HepG2 (cell line): Measurements from ENCODE around the gene VPS54. TPM values are rescaled to one million over a fixed set of nuclear protein-coding genes. Genes with fewer than 3 reads are reported as not detected.

ENCODE experiments used
- ATAC-seq: fragments of 200-7000 bp; cut with Tn5 transposase; 3 replicates; pipeline ENCODE4 v1.9.1; 2020; ENCODE audit warnings: mild to moderate bottlenecking, moderate library complexity
- BruUV-seq: library from RNA; stranded (reverse); fragments of 400-500 nt; replicated peaks from 2 replicates; lab custom pipeline; 2021; lab: Mats Ljungman, UMichigan
- CTCF ChIA-PET: fragments of 300-600 bp; formaldehyde crosslinking; extraction: SDS; loops from one replicate; lab custom pipeline; 2021; ENCODE audit warnings: low total read pairs, inconsistent platforms, low intra/inter-chr PET ratio; lab: Yijun Ruan, JAX
- POLR2A ChIA-PET: fragments of 350-600 bp; sonication (Branson Sonifier 250); formaldehyde crosslinking; loops from one replicate; lab custom pipeline; 2020; ENCODE audit warnings: antibody characterized with exemption, inconsistent platforms; lab: Yijun Ruan, JAX
- DNase-seq: peaks from one replicate; pipeline ENCODE4 v3.0.0-alpha.2; 2015; ENCODE audit warnings: low spot score
- FAIRE-seq: peaks from 3 replicates; lab custom pipeline; 2011; peaks lifted over from hg19 to GRCh38; lab: Jason Lieb, UNC
- H2AFZ ChIP-seq: one replicate; pipeline ENCODE4 v1.6.1; 2011; ENCODE audit warnings: low read length, inconsistent platforms
- H3K27ac ChIP-seq: fragments of 300-600 bp; 3 replicates; pipeline ENCODE4 v1.8.0; 2011; ENCODE audit warnings: mixed run types, mild to moderate bottlenecking, mixed read lengths, low read length, inconsistent platforms; ENCODE audit not compliant: insufficient read depth; ENCODE audit errors: extremely low read length
- H3K27me3 ChIP-seq, 2 experiments: fragments of 200-600 bp in 1 of 2; 2 replicates in 1 of 2; 3 replicates in 1 of 2; pipeline versions ENCODE4 v1.6.0 to v1.8.0; 2011; ENCODE audit warnings: low read length in 2 of 2, mild to moderate bottlenecking in 2 of 2, moderate library complexity in 2 of 2, inconsistent platforms in 1 of 2; ENCODE audit not compliant: insufficient read depth in 2 of 2, control insufficient read depth in 1 of 2
- H3K36me3 ChIP-seq, 2 experiments: fragments of 200-600 bp in 1 of 2; replicated peaks in 1 of 2; 2 replicates in 1 of 2; 3 replicates in 1 of 2; pipeline versions ENCODE4 v1.5.1 to v1.8.0; 2011; ENCODE audit warnings: low read length in 2 of 2, inconsistent platforms in 1 of 2; ENCODE audit not compliant: insufficient read depth in 2 of 2, control insufficient read depth in 1 of 2
- H3K4me1 ChIP-seq: 2 replicates; pipeline ENCODE4 v1.5.1; 2012; ENCODE audit warnings: low read length, inconsistent platforms; ENCODE audit not compliant: insufficient read depth
- H3K4me2 ChIP-seq: 2 replicates; pipeline ENCODE4 v1.6.0; 2011; ENCODE audit warnings: low read depth, low read length, inconsistent platforms
- H3K4me3 ChIP-seq, 3 experiments: fragments of 200-600 bp in 1 of 3; sonication (generic), shearing (Covaris generic) in 1 of 3; replicated peaks in 1 of 3; 2 replicates each; pipeline ENCODE4 v1.5.1; 2011 to 2016; ENCODE audit warnings: low read length in 3 of 3, inconsistent platforms in 2 of 3, low read depth in 2 of 3, mild to moderate bottlenecking in 2 of 3, control low read depth in 1 of 3, mixed read lengths in 1 of 3; ENCODE audit not compliant: insufficient read depth in 1 of 3
- H3K79me2 ChIP-seq: one replicate; pipeline ENCODE4 v1.6.1; 2011; ENCODE audit warnings: low read length, inconsistent platforms; ENCODE audit not compliant: insufficient read depth
- H3K9ac ChIP-seq: 2 replicates; pipeline ENCODE4 v1.6.0; 2011; ENCODE audit warnings: mild to moderate bottlenecking, low read depth, low read length, inconsistent platforms; ENCODE audit not compliant: insufficient read depth
- H3K9me3 ChIP-seq: 2 replicates; pipeline ENCODE4 v1.5.1; 2012; ENCODE audit warnings: mild to moderate bottlenecking, low read length
- H4K20me1 ChIP-seq: 2 replicates; pipeline ENCODE4 v1.6.0; 2011; ENCODE audit warnings: inconsistent platforms, mild to moderate bottlenecking, low read length, moderate library complexity; ENCODE audit not compliant: insufficient read depth
- AHR ChIP-seq: IDR thresholded peaks from 2 replicates; pipeline ENCODE4 v1.6.1; 2018; ENCODE audit warnings: missing genetic modification reagents, missing compliant biosample characterization
- AKAP8 ChIP-seq: sonication (generic); formaldehyde crosslinking; IDR thresholded peaks from 2 replicates; pipeline ENCODE4 v1.5.1; 2020; ENCODE audit warnings: mild to moderate bottlenecking, missing genetic modification reagents
- ATM ChIP-seq: fragments of 450-650 bp; IDR thresholded peaks from 2 replicates; pipeline ENCODE4 v1.7.1; 2017; ENCODE audit warnings: mild to moderate bottlenecking, borderline replicate concordance
- DR1 ChIP-seq: sonication (generic); formaldehyde crosslinking; IDR thresholded peaks from 2 replicates; pipeline ENCODE4 v1.8.0; 2021; ENCODE audit warnings: mild to moderate bottlenecking, missing genetic modification reagents, inconsistent platforms
- GABPB1 ChIP-seq: IDR thresholded peaks from 2 replicates; pipeline ENCODE4 v1.6.1; 2016; ENCODE audit warnings: mild to moderate bottlenecking, missing genetic modification reagents, moderate library complexity, missing compliant biosample characterization
- GATAD2A ChIP-seq: IDR thresholded peaks from 2 replicates; pipeline ENCODE4 v1.6.1; 2016
- HCFC1 ChIP-seq: fragments of 150-350 bp; IDR thresholded peaks from 2 replicates; pipeline ENCODE4 v1.6.1; 2014; ENCODE audit warnings: low read depth, low read length
- HMG20B ChIP-seq: conservative IDR thresholded peaks from 2 replicates; pipeline ENCODE4 v1.6.1; 2016; ENCODE audit warnings: missing genetic modification reagents, missing compliant biosample characterization
- JUNB ChIP-seq: sonication (generic); formaldehyde crosslinking; IDR thresholded peaks from 2 replicates; pipeline ENCODE4 v1.8.0; 2022; ENCODE audit warnings: missing genetic modification reagents, mild to moderate bottlenecking, borderline replicate concordance
- KDM5B ChIP-seq: sonication (generic); formaldehyde crosslinking; IDR thresholded peaks from 2 replicates; pipeline ENCODE4 v1.4.0; 2020; ENCODE audit warnings: missing genetic modification reagents, mild to moderate bottlenecking, borderline replicate concordance
- KLF11 ChIP-seq: IDR thresholded peaks from 2 replicates; pipeline ENCODE4 v1.6.1; 2016; ENCODE audit warnings: missing compliant biosample characterization
- MAF1 ChIP-seq: sonication (generic); formaldehyde crosslinking; IDR thresholded peaks from 2 replicates; pipeline ENCODE4 v1.5.0; 2020; ENCODE audit warnings: missing genetic modification reagents, borderline replicate concordance
- ONECUT2 ChIP-seq: sonication (generic); formaldehyde crosslinking; IDR thresholded peaks from 2 replicates; pipeline ENCODE4 v1.4.0; 2020; ENCODE audit warnings: missing genetic modification reagents
- ZBTB43 ChIP-seq: sonication (generic); formaldehyde crosslinking; conservative IDR thresholded peaks from 2 replicates; pipeline ENCODE4 v1.4.0; 2020; ENCODE audit warnings: missing genetic modification reagents
- ZNF484 ChIP-seq: sonication (generic); formaldehyde crosslinking; IDR thresholded peaks from 2 replicates; pipeline ENCODE4 v1.5.1; 2020; ENCODE audit warnings: mild to moderate bottlenecking, low read depth, missing genetic modification reagents, borderline replicate concordance
- ZNF691 ChIP-seq: sonication (generic); formaldehyde crosslinking; IDR thresholded peaks from 2 replicates; pipeline ENCODE4 v1.4.0; 2020; ENCODE audit warnings: missing genetic modification reagents, low read depth, mild to moderate bottlenecking, borderline replicate concordance
- ZNF75D ChIP-seq: sonication (generic); formaldehyde crosslinking; IDR thresholded peaks from 2 replicates; pipeline ENCODE4 v1.8.1; 2023; ENCODE audit warnings: missing genetic modification reagents, mild to moderate bottlenecking, borderline replicate concordance
- ZNF780A ChIP-seq: sonication (generic); formaldehyde crosslinking; IDR thresholded peaks from 2 replicates; pipeline ENCODE4 v1.8.0; 2022; ENCODE audit warnings: mild to moderate bottlenecking, missing genetic modification reagents, moderate library complexity
- WGBS: methylation state at CpG from one replicate; pipeline ENCODE4 v1.1.6; 2017; ENCODE audit warnings: low lambda C conversion rate; 5-methylcytosine and 5-hydroxymethylcytosine counted together
- in situ Hi-C: cut with HindIII; loops from 2 replicates; pipeline ENCODE4 v1.10.0; 2017; ENCODE audit warnings: low pct_unique_long_range_greater_than_20kb; ENCODE audit not compliant: extremely low pct_ligation_motif_present
- intact Hi-C: fragments of 100-400 bp; cut with micrococcal nuclease; formaldehyde crosslinking; loops from one replicate; pipeline ENCODE4 v1.10.0; 2022; ENCODE audit not compliant: unreplicated experiment
- polyA plus RNA-seq, 8 experiments: library from polyadenylated mRNA; depleted of rRNA in 3 of 8; stranded (reverse) in 7 of 8; unstranded in 1 of 8; fragments of >200 nt; fragmentation: Illumina TruSeq in 4 of 8; extraction: Trizol in 4 of 8; gene quantifications; 2 replicates each; pipeline versions ENCODE4 v1.2.1 to v1.2.3, GENCODE V29; 2011 to 2016; ENCODE audit warnings: low read depth in 4 of 8, missing spikeins in 1 of 8, mixed read lengths in 1 of 8; ENCODE audit not compliant: insufficient read depth in 1 of 8
- total RNA-seq, 5 experiments: library from RNA; depleted of rRNA; stranded (reverse); fragments of >200 nt; fragmentation: Illumina TruSeq; extraction: Trizol; gene quantifications; 2 replicates each; pipeline ENCODE4 v1.2.3, GENCODE V29; 2016; ENCODE audit warnings: low read depth in 1 of 5
- TF ChIP-seq, protein P1 (sequence below): sonication (generic); formaldehyde crosslinking; IDR thresholded peaks from 2 replicates; pipeline ENCODE4 v1.8.0; 2022; ENCODE audit warnings: mild to moderate bottlenecking, missing genetic modification reagents, moderate library complexity
- TF ChIP-seq, protein P2 (sequence below): sonication (generic); formaldehyde crosslinking; IDR thresholded peaks from 2 replicates; pipeline ENCODE4 v1.4.0; 2020; ENCODE audit warnings: missing genetic modification reagents

The VPS54 gene
- total and polyA plus RNA-seq, 2 of the 13 experiments (the other 11 are each of a cell fraction or from before 2014, with no cell fraction given): 64.7 to 77.5 TPM

- 96% methylated on average over 7 of the region's 7 CpGs for WGBS
- no peak overlapping the region for H3K27ac ChIP-seq
- no peak for FAIRE-seq
Observed at GRCh38 chr2:63926815-63927214, 92.4 kb downstream of the VPS54 start.

More at GRCh38 chr2:63926815-63927214, 92.4 kb downstream of the VPS54 start:
- no peaks in the 10 kb centered on the region for H3K9me3 ChIP-seq
- H3K9ac ChIP-seq: no peak overlapping the region
- H3K27me3 ChIP-seq: no peaks in the 10 kb centered on the region
- no peaks in the 10 kb centered on the region for H3K4me1 ChIP-seq
- H2AFZ ChIP-seq: no peak overlapping the region
- ChIA-PET CTCF (no interaction called here), POLR2A (no interaction called here)
- no peak overlapping the region for H3K4me2 ChIP-seq
- ATAC-seq (no peak), DNase-seq (no peak)
- TF ChIP-seq ZNF691: no peak
- TF ChIP-seq, protein P1, sequence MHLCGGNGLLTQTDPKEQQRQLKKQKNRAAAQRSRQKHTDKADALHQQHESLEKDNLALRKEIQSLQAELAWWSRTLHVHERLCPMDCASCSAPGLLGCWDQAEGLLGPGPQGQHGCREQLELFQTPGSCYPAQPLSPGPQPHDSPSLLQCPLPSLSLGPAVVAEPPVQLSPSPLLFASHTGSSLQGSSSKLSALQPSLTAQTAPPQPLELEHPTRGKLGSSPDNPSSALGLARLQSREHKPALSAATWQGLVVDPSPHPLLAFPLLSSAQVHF (CRISPR knock-in tag): no peak
- TF ChIP-seq ZNF484 (CRISPR knock-in tag): no peak
- TF ChIP-seq ATM: no peak
- no peak for TF ChIP-seq AKAP8 (CRISPR knock-in tag)
- TF ChIP-seq HCFC1: no peak
- TF ChIP-seq GATAD2A (CRISPR knock-in tag): no peak
- no peak for TF ChIP-seq AHR (CRISPR knock-in tag)
- no peak for TF ChIP-seq JUNB (CRISPR knock-in tag)
- TF ChIP-seq HMG20B (CRISPR knock-in tag): no peak
- TF ChIP-seq KDM5B (CRISPR knock-in tag): no peak
- TF ChIP-seq ZNF780A (CRISPR knock-in tag): no peak
- TF ChIP-seq MAF1 (CRISPR knock-in tag): no peak
- TF ChIP-seq, protein P2, sequence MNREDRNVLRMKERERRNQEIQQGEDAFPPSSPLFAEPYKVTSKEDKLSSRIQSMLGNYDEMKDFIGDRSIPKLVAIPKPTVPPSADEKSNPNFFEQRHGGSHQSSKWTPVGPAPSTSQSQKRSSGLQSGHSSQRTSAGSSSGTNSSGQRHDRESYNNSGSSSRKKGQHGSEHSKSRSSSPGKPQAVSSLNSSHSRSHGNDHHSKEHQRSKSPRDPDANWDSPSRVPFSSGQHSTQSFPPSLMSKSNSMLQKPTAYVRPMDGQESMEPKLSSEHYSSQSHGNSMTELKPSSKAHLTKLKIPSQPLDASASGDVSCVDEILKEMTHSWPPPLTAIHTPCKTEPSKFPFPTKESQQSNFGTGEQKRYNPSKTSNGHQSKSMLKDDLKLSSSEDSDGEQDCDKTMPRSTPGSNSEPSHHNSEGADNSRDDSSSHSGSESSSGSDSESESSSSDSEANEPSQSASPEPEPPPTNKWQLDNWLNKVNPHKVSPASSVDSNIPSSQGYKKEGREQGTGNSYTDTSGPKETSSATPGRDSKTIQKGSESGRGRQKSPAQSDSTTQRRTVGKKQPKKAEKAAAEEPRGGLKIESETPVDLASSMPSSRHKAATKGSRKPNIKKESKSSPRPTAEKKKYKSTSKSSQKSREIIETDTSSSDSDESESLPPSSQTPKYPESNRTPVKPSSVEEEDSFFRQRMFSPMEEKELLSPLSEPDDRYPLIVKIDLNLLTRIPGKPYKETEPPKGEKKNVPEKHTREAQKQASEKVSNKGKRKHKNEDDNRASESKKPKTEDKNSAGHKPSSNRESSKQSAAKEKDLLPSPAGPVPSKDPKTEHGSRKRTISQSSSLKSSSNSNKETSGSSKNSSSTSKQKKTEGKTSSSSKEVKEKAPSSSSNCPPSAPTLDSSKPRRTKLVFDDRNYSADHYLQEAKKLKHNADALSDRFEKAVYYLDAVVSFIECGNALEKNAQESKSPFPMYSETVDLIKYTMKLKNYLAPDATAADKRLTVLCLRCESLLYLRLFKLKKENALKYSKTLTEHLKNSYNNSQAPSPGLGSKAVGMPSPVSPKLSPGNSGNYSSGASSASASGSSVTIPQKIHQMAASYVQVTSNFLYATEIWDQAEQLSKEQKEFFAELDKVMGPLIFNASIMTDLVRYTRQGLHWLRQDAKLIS (CRISPR knock-in tag): no peak
- TF ChIP-seq ZBTB43: no peak
- no peak for TF ChIP-seq ONECUT2 (CRISPR knock-in tag)
- TF ChIP-seq KLF11 (CRISPR knock-in tag): no peak
- no peak for TF ChIP-seq ZNF75D (CRISPR knock-in tag)
- TF ChIP-seq DR1 (CRISPR knock-in tag): no peak
- TF ChIP-seq GABPB1: no peak
- in situ Hi-C loops: no loop called here
- intact Hi-C loops: no loop called here
- H4K20me1 ChIP-seq: peaks cover 2% of the 10 kb centered on the region; the same call in 1 of the 2 replicates
- no TSS peak for BruUV-seq
- H3K4me3 ChIP-seq: no peak overlapping the region
- peaks cover 3% of the 10 kb centered on the region for H3K79me2 ChIP-seq
- peaks cover 16 to 54% of the 10 kb centered on the region in 2 experiments for H3K36me3 ChIP-seq
